AG10803 (cell line): ENCODE measurements around the gene GOSR2.
"Not testable (repeated sequence)": the region's sequence is repeated elsewhere in the genome, so short reads cannot be mapped to it uniquely, and the experiment has no call there.

Experiments used
- DNase-seq: peaks from one replicate; pipeline ENCODE4 v3.0.0; 2010; ENCODE audit warnings: low read depth
- H3K4me3 ChIP-seq: 2 replicates; pipeline ENCODE4 v1.5.1; 2011; ENCODE audit warnings: mild to moderate bottlenecking, low read length, control low read depth
- CTCF ChIP-seq: conservative IDR thresholded peaks from 2 replicates; pipeline ENCODE4 v1.5.1; 2011; ENCODE audit warnings: mild to moderate bottlenecking, low read length, control low read depth, inconsistent platforms

The GOSR2 gene

GRCh38 chr17:46984892-46985291, 61.9 kb downstream of the GOSR2 start:
- DNase-seq: no peak
- H3K4me3 ChIP-seq: no peak overlapping the region
- no peak for TF ChIP-seq CTCF

DNA sequence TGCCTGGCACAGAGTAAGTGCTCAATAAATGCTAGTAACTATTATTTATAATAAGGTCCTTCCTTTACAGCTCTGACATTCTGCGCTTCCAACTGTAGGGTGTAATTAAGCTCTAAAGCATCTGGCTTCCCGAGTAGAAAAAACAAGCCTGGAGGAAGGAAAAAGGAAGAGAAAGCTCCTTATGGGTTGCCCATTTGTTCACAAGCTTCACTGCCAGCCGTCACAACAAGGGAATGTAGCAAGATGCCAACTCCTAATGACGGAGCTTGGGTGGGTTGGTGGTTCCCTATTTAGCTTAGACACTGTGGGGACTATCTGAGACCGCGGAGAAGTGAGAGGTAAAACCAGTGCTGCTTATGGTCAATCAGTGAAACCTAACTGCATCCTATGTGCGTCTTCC, 63.4 kb downstream of the GOSR2 start:
- no peak for DNase-seq
- no peak for TF ChIP-seq CTCF
- H3K4me3 ChIP-seq: no peak overlapping the region

DNA sequence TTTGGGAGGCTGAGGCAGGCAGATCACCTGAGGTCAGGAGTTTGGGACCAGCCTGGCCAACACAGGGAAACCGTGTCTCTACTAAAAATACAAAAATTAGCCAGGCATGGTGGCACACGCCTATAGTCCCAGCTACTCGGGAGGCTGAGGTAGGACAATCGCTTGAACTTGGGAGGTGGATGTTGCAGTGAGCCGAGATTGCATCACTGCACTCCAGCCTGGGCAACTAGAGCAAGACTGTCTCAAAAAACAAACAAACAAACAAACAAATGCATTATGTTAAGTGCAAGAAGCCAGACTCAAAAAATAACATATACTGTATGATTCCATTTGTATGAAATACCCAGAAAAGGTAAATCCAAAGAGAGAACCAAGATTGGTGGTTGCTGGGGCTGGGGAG, 65.0 kb downstream of the GOSR2 start:
- H3K4me3 ChIP-seq: not testable (repeated sequence)

GRCh38 chr17:46989637-46990431, 66.9 kb downstream of the GOSR2 start:
- no peak overlapping the region for H3K4me3 ChIP-seq
- no peak for DNase-seq
- no peak for TF ChIP-seq CTCF

More for the DNA sequence above, 65.0 kb downstream of the GOSR2 start:
- not testable (repeated sequence) for DNase-seq

- DNase-seq: no peak
- TF ChIP-seq CTCF: no peak
- no peak overlapping the region for H3K4me3 ChIP-seq
These were observed 68.7 kb downstream of the GOSR2 start for GRCh38 chr17:46991617-46992016.
